Naive thymus-derived CD4-positive, alpha-beta T cell (primary cell): Measurements from ENCODE around the gene ZNF358. TPM values are rescaled to one million over a fixed set of nuclear protein-coding genes. Genes with fewer than 3 reads are reported as not detected.
A peak's percentile ranks its signal among the peaks of the same experiment; 100 is the strongest.

ENCODE experiments used
- ATAC-seq: fragments of 150-1000 bp; cut with Tn5 transposase; 2 replicates; pipeline ENCODE4 v1.10.0; 2021; ENCODE audit warnings: mild to moderate bottlenecking, moderate library complexity
- CTCF ChIA-PET: fragments of 350-600 bp; sonication (Branson Sonifier 250); formaldehyde crosslinking; loops from one replicate; lab custom pipeline; 2021; ENCODE audit warnings: antibody characterized with exemption; lab: Charles Lee
- POLR2A ChIA-PET: fragments of 350-600 bp; sonication (Branson Sonifier 250); formaldehyde crosslinking; loops from one replicate; lab custom pipeline; 2021; ENCODE audit warnings: antibody characterized with exemption, inconsistent platforms; lab: Charles Lee
- DNase-seq, 9 donors: peaks; one replicate each; pipeline versions ENCODE4 v3.0.0 to v3.0.0-alpha.2; 2020 to 2022; ENCODE audit warnings: mixed read lengths in 1 of 9
- H3K27ac ChIP-seq: one replicate; pipeline ENCODE4 v1.7.0; 2013; ENCODE audit warnings: mild to moderate bottlenecking, low read depth, low read length, moderate library complexity
- H3K27me3 ChIP-seq, 2 donors: one replicate each; pipeline ENCODE4 v1.7.0; 2013; ENCODE audit warnings: low read length in 2 of 2, mild to moderate bottlenecking in 2 of 2, moderate library complexity in 2 of 2; ENCODE audit not compliant: control insufficient read depth in 2 of 2, insufficient read depth in 2 of 2
- H3K36me3 ChIP-seq, 3 experiments: 1 replicate in 2 of 3; 2 replicates in 1 of 3; pipeline ENCODE4 v1.7.0; 2013; ENCODE audit warnings: low read length in 3 of 3, mild to moderate bottlenecking in 3 of 3, moderate library complexity in 1 of 3; ENCODE audit not compliant: insufficient read depth in 3 of 3, control insufficient read depth in 2 of 3
- H3K4me1 ChIP-seq, 2 donors: one replicate each; pipeline ENCODE4 v1.7.0; 2013; ENCODE audit warnings: low read length in 2 of 2, mild to moderate bottlenecking in 2 of 2, moderate library complexity in 1 of 2; ENCODE audit not compliant: control insufficient read depth in 2 of 2, insufficient read depth in 2 of 2
- H3K4me3 ChIP-seq: 2 replicates; pipeline ENCODE4 v1.7.0; 2013; ENCODE audit warnings: mild to moderate bottlenecking, low read length
- H3K9me3 ChIP-seq, 3 experiments: 1 replicate in 2 of 3; 2 replicates in 1 of 3; pipeline ENCODE4 v1.7.0; 2013; ENCODE audit warnings: low read length in 3 of 3; ENCODE audit not compliant: control insufficient read depth in 2 of 3
- H3K27ac Mint-ChIP-seq, 9 donors: one replicate each; pipeline ENCODE4 v1.8.0; 2020 to 2022; ENCODE audit warnings: mixed read lengths in 9 of 9, mild to moderate bottlenecking in 8 of 9, moderate library complexity in 5 of 9, inconsistent platforms in 2 of 9
- H3K27me3 Mint-ChIP-seq, 5 donors: one replicate each; pipeline ENCODE4 v1.8.0; 2021 to 2022; ENCODE audit warnings: mixed read lengths in 5 of 5, mild to moderate bottlenecking in 1 of 5
- H3K36me3 Mint-ChIP-seq, 5 donors: one replicate each; pipeline ENCODE4 v1.8.0; 2020 to 2022; ENCODE audit warnings: mixed read lengths in 5 of 5, mild to moderate bottlenecking in 3 of 5, inconsistent platforms in 1 of 5
- H3K4me1 Mint-ChIP-seq, 7 donors: one replicate each; pipeline ENCODE4 v1.8.0; 2020 to 2022; ENCODE audit warnings: mixed read lengths in 7 of 7, mild to moderate bottlenecking in 3 of 7, inconsistent platforms in 1 of 7
- H3K4me3 Mint-ChIP-seq, 10 donors: one replicate each; pipeline ENCODE4 v1.8.0; 2020 to 2022; ENCODE audit warnings: mild to moderate bottlenecking in 10 of 10, mixed read lengths in 10 of 10, moderate library complexity in 6 of 10, inconsistent platforms in 2 of 10
- H3K9me3 Mint-ChIP-seq, 11 donors: one replicate each; pipeline ENCODE4 v1.8.0; 2020 to 2022; ENCODE audit warnings: mixed read lengths in 11 of 11, mild to moderate bottlenecking in 4 of 11, inconsistent platforms in 1 of 11, moderate library complexity in 1 of 11
- intact Hi-C, 2 donors: fragments of 100-400 bp; cut with micrococcal nuclease; formaldehyde crosslinking; loops; one replicate each; pipeline ENCODE4 v1.15.1; 2023
- polyA plus RNA-seq, 2 donors: library from polyadenylated mRNA; unstranded; fragments of 300-500 nt; fragmentation: Illumina TruSeq; gene quantifications; one replicate each; pipeline ENCODE4 v1.2.3, GENCODE V29; 2021
- total RNA-seq, 6 experiments: library from RNA in 5 of 6; stranded (reverse) in 5 of 6; gene quantifications; 1 replicate in 5 of 6; 2 replicates in 1 of 6; pipeline ENCODE4 v1.2.3 and lab custom pipeline; 2021 to 2026

ZNF358 gene
- total and polyA plus RNA-seq, 7 experiments from 2014 or later: 1.4 to 10.1 (median 7.1) TPM

DNA sequence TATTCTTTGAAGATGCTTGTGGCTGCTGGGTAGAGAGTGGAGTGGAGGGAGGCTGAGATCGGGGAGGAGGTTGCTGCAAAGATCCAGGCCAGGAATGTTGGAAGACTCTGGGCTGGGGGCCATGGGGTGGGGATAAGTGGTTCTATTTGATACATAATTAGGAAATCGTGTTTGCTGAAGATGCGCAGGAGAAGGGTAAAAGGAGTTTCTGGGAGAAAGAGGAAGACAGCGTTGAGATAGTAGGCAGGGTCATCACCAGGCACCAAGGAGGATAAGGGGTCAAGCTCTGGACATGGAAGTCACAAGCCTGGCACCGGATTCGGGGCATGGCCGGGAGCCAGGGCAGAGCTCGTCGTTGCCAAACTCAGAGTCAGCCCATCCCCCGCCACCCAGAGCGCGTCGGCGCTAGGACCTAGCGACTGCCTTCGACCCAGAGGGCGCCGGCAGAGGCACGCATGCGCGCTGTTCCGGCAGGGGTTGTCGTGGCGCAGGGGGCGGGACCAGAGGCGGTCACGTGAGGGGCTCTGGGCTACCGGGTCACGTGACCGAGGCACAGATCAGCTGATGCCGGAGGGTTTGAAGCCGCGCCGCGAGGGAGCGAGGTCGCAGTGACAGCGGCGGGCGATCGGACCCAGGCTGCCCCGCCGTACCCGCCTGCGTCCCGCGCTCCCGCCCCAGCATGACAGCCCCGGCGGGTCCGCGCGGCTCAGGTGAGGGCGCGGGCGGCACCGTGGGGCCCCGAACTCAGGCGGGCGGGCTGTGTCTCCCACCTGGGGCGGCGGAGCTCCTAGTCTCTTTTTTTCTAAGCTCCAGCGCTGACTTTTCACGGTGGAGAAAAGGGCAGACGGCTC, 6.4 kb downstream of the ZNF358 start, which contains the start of gene MCOLN1:
TSS of gene MCOLN1 (plus strand) at position 553 of the 851 bp plus-strand sequence. CDS start at position 680, 127 bp downstream.
- peak; percentile 98 for ATAC-seq
- no peaks in the 10 kb centered on the region for H3K9me3 ChIP-seq
- peak; percentile 97 to 100 (median 99) for DNase-seq
- ChIA-PET CTCF (interaction anchor here (0.7 kb wide), 2 partner anchors 13 to 313 kb away, joined by 3 to 6 read pairs; partner anchors contain the start of gene PNPLA6), POLR2A (interaction anchor here (0.5 to 5.2 kb wide), 11 partner anchors 11 to 1153 kb away, joined by 3 to 78 read pairs (median 4); partner anchors contain the start of genes PET100, PEX11G, PNPLA6 and XAB2)
- peak within 1 kb of the TSS; percentile 10 to 95 (median 90) for H3K27ac Mint-ChIP-seq
- H3K4me1 Mint-ChIP-seq: peaks cover 14 to 23% (median 17%) of the 10 kb centered on the region in 7 donors
- no peaks in the 10 kb centered on the region for H3K36me3 Mint-ChIP-seq
- peak within 1 kb of the TSS; percentile 46 for H3K4me3 ChIP-seq
- H3K27ac ChIP-seq: peak within 1 kb of the TSS; percentile 30
- H3K4me3 Mint-ChIP-seq: peak within 1 kb of the TSS; percentile 80 to 95 (median 88)
- peaks cover 0 to 2% (median 0%) of the 10 kb centered on the region in 11 donors for H3K9me3 Mint-ChIP-seq
- peaks cover 0 to 6% (median 0%) of the 10 kb centered on the region in 3 experiments for H3K36me3 ChIP-seq
- H3K27me3 Mint-ChIP-seq: peaks cover 0 to 14% (median 0%) of the 10 kb centered on the region in 5 donors
- peaks cover 10 to 14% of the 10 kb centered on the region in 2 donors for H3K4me1 ChIP-seq
- intact Hi-C loops: loop anchor here (1.0 kb wide), 3 partner anchors 12 to 127 kb away; partner anchors contain the start of gene PEX11G (in 1 of the 2)
- no peaks in the 10 kb centered on the region for H3K27me3 ChIP-seq

GRCh38 chr19:7522923-7523667, 7.2 kb downstream of the ZNF358 start:
- peak overlapping the region; percentile 46 for H3K4me3 ChIP-seq
- ATAC-seq: no peak
- peaks cover 0 to 6% (median 0%) of the 10 kb centered on the region in 5 donors for H3K27me3 Mint-ChIP-seq

GRCh38 chr19:7524523-7524922, 8.6 kb downstream of the ZNF358 start:
- H3K36me3 Mint-ChIP-seq: no peaks in the 10 kb centered on the region
- peaks cover 0 to 19% (median 0%) of the 10 kb centered on the region in 3 experiments for H3K36me3 ChIP-seq
- DNase-seq (no peak), ATAC-seq (no peak)
- H3K27me3 ChIP-seq: no peaks in the 10 kb centered on the region
- CTCF ChIA-PET: no interaction called here
- no peaks in the 10 kb centered on the region for H3K9me3 ChIP-seq
- H3K27ac Mint-ChIP-seq: no peak overlapping the region
- H3K4me1 Mint-ChIP-seq: peaks cover 9 to 19% (median 15%) of the 10 kb centered on the region in 7 donors
- peaks cover 0 to 4% (median 0%) of the 10 kb centered on the region in 5 donors for H3K27me3 Mint-ChIP-seq
- no peak overlapping the region for H3K27ac ChIP-seq
- H3K4me3 Mint-ChIP-seq: peak overlapping the region in 4 of 10 donors; percentile 12 to 95 (median 24)
- no peaks in the 10 kb centered on the region for H3K9me3 Mint-ChIP-seq
- no peak overlapping the region for H3K4me3 ChIP-seq
- POLR2A ChIA-PET: interaction anchor here (5.2 kb wide), 1 partner anchor 9 kb away, joined by 78 read pairs; the partner anchor contains the start of gene PNPLA6
- peaks cover 10 to 14% of the 10 kb centered on the region in 2 donors for H3K4me1 ChIP-seq
- intact Hi-C loops: no loop called here

More at GRCh38 chr19:7522923-7523667, 7.2 kb downstream of the ZNF358 start:
- Mint-ChIP-seq H3K36me3 (no peaks in the 10 kb centered on the region), H3K9me3 (peaks cover 0 to 2% (median 0%) of the 10 kb centered on the region in 11 donors), H3K4me1 (peaks cover 11 to 18% (median 15%) of the 10 kb centered on the region in 7 donors), H3K27ac (peak overlapping the region in 5 of 9 donors; percentile 8 to 61 (median 19)), H3K4me3 (peak overlapping the region; percentile 66 to 95 (median 79))
- Histone ChIP-seq H3K27me3 (no peaks in the 10 kb centered on the region), H3K4me1 (peaks cover 10 to 14% of the 10 kb centered on the region in 2 donors), H3K9me3 (no peaks in the 10 kb centered on the region), H3K27ac (peak overlapping the region; percentile 30), H3K36me3 (peaks cover 0 to 13% (median 0%) of the 10 kb centered on the region in 3 experiments)
- CTCF ChIA-PET: interaction anchor here (1.3 kb wide), 1 partner anchor 45 kb away, joined by 9 read pairs; no protein-coding TSS in a partner anchor
- intact Hi-C loops: loop anchor here (1.0 kb wide), 3 partner anchors 11 to 128 kb away; partner anchors contain the start of gene PEX11G (in 1 of the 2)
- no peak for DNase-seq
- POLR2A ChIA-PET: interaction anchor here (0.5 to 5.2 kb wide), 10 partner anchors 11 to 1008 kb away, joined by 3 to 78 read pairs (median 4); partner anchors contain the start of genes PET100, PEX11G, PNPLA6 and XAB2

- POLR2A ChIA-PET: interaction anchor here (1.1 to 5.2 kb wide), 2 partner anchors 8 to 426 kb away, joined by 3 to 78 read pairs; partner anchors contain the start of gene PNPLA6
- H3K36me3 ChIP-seq: peaks cover 0 to 20% (median 0%) of the 10 kb centered on the region in 3 experiments
These were observed 9.3 kb downstream of the ZNF358 start for GRCh38 chr19:7524992-7525739.

DNA sequence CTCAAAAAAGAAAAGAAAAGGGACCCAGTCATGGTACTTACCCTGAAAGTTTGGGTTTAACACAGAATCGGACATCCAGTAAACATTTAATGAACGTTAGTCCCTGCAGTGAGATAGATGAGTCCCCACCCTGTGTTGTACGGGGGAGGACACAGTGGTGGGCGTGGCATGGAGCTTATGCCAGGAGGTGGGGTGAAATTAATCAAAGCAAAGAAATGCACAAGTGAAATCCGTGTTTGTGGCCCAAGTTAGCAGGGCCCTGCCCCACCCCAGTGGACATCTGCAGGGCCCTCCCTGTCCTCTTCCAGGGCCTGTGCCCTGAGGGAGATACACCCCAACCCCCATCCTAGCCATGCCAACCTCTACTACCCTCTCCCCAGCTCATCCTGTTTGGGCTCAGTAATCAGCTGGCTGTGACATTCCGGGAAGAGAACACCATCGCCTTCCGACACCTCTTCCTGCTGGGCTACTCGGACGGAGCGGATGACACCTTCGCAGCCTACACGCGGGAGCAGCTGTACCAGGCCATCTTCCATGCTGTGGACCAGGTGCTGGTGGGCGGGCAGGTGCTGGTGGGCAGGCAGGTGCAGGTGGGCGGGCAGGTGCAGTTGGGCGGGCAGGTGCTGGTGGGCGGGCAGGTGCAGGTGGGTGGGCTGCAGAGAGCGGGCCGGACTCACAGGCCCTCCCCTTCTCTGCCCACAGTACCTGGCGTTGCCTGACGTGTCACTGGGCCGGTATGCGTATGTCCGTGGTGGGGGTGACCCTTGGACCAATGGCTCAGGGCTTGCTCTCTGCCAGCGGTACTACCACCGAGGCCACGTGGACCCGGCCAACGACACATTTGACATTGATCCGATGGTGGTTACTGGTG, 10.4 kb downstream of the ZNF358 start:
- Mint-ChIP-seq H3K36me3 (peaks cover 0 to 4% (median 0%) of the 10 kb centered on the region in 5 donors), H3K27me3 (peaks cover 0 to 4% (median 0%) of the 10 kb centered on the region in 5 donors), H3K9me3 (no peaks in the 10 kb centered on the region), H3K4me3 (no peak overlapping the region), H3K27ac (no peak overlapping the region), H3K4me1 (peaks cover 9 to 19% (median 14%) of the 10 kb centered on the region in 7 donors)
- CTCF ChIA-PET: no interaction called here
- Histone ChIP-seq H3K27me3 (no peaks in the 10 kb centered on the region), H3K27ac (no peak overlapping the region), H3K9me3 (no peaks in the 10 kb centered on the region), H3K36me3 (peaks cover 0 to 23% (median 0%) of the 10 kb centered on the region in 3 experiments), H3K4me3 (no peak overlapping the region), H3K4me1 (peaks cover 10 to 14% of the 10 kb centered on the region in 2 donors)
- DNase-seq (no peak), ATAC-seq (no peak)
- POLR2A ChIA-PET: interaction anchor here (1.1 to 1.2 kb wide), 2 partner anchors 9 to 427 kb away, joined by 3 read pairs; partner anchors contain the start of gene PNPLA6
- intact Hi-C loops: no loop called here

More at GRCh38 chr19:7524992-7525739, 9.3 kb downstream of the ZNF358 start:
- Mint-ChIP-seq H3K27ac (no peak overlapping the region), H3K9me3 (no peaks in the 10 kb centered on the region), H3K27me3 (peaks cover 0 to 4% (median 0%) of the 10 kb centered on the region in 5 donors), H3K4me1 (peaks cover 9 to 19% (median 15%) of the 10 kb centered on the region in 7 donors), H3K36me3 (peaks cover 0 to under 1% (median 0%) of the 10 kb centered on the region in 5 donors), H3K4me3 (peak overlapping the region in 1 of 10 donors; percentile 21)
- Histone ChIP-seq H3K4me1 (peaks cover 10 to 14% of the 10 kb centered on the region in 2 donors), H3K9me3 (no peaks in the 10 kb centered on the region), H3K27ac (no peak overlapping the region), H3K4me3 (no peak overlapping the region), H3K27me3 (no peaks in the 10 kb centered on the region)
- ATAC-seq (no peak), DNase-seq (no peak)
- CTCF ChIA-PET: no interaction called here
- intact Hi-C loops: no loop called here
